ENCODE results near the gene ZNF385D. TPM values are rescaled to one million over a fixed set of nuclear protein-coding genes. Genes with fewer than 3 reads are reported as not detected.

The ZNF385D gene
- total RNA-seq, 1 experiment from 2014 or later = not detected

DNA sequence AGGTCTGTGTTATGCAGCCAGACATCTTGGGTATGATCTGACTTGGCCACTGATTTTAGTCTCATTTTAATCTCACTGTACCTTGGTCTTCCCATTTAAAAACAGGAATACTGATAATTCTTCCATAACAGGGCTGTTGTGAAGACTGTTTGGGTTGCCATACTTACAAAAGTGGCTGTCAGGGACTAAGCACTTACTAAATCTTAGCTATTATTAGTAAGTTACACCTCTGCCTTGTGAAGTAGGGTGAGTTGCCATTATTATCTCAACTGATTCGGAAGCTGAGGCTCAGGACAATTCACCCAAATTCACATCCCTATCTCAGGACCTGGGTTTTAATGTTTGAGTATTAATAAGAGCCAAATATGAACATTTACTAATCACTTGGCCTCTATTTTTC lies 12.7 kb downstream of the ZNF385D start:
- no peaks in the 10 kb centered on the region for H3K36me3 Mint-ChIP-seq (ENCODE audit: insufficient read depth, unreplicated experiment)
- DNase-seq = no peak
- Histone ChIP-seq H3K27me3 (replicated peaks; ENCODE audit: control insufficient read depth, insufficient read depth, low read length) (no peaks in the 10 kb centered on the region), H3K4me1 (no peaks in the 10 kb centered on the region), H3K9me3 (no peaks in the 10 kb centered on the region; the same call in 1 of the 2 replicates), H3K36me3 (ENCODE audit: control insufficient read depth, insufficient read depth, low read length) (no peaks in the 10 kb centered on the region), H3K4me3 (ENCODE audit: low read depth, low read length) (no peak overlapping the region)
- H3K27ac Mint-ChIP-seq (ENCODE audit: unreplicated experiment) = no peak overlapping the region
- no TSS peak for BruUV-seq (replicated peaks)
- ChIA-PET POLR2A (no interaction called here), CTCF (no interaction called here)
- no peak overlapping the region for H3K4me3 Mint-ChIP-seq (ENCODE audit: unreplicated experiment)
- TF ChIP-seq, protein P1, sequence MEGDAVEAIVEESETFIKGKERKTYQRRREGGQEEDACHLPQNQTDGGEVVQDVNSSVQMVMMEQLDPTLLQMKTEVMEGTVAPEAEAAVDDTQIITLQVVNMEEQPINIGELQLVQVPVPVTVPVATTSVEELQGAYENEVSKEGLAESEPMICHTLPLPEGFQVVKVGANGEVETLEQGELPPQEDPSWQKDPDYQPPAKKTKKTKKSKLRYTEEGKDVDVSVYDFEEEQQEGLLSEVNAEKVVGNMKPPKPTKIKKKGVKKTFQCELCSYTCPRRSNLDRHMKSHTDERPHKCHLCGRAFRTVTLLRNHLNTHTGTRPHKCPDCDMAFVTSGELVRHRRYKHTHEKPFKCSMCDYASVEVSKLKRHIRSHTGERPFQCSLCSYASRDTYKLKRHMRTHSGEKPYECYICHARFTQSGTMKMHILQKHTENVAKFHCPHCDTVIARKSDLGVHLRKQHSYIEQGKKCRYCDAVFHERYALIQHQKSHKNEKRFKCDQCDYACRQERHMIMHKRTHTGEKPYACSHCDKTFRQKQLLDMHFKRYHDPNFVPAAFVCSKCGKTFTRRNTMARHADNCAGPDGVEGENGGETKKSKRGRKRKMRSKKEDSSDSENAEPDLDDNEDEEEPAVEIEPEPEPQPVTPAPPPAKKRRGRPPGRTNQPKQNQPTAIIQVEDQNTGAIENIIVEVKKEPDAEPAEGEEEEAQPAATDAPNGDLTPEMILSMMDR (IDR thresholded peaks at IDR 0.05; ENCODE audit: insufficient read depth in 1 of 2, low read depth in 1 of 2, low read length in 1 of 2, severe bottlenecking in 1 of 2, unreplicated experiment in 1 of 2) = no peak
- no peaks in the 10 kb centered on the region for H3K9me3 Mint-ChIP-seq (ENCODE audit: unreplicated experiment)
- peaks cover 6% of the 10 kb centered on the region for H3K27me3 Mint-ChIP-seq (ENCODE audit: insufficient read depth, unreplicated experiment)
- no peaks in the 10 kb centered on the region for H3K4me1 Mint-ChIP-seq (ENCODE audit: low read depth, unreplicated experiment)
- intact Hi-C loops (cut with micrococcal nuclease; ENCODE audit: unreplicated experiment) = no loop called here

DNA sequence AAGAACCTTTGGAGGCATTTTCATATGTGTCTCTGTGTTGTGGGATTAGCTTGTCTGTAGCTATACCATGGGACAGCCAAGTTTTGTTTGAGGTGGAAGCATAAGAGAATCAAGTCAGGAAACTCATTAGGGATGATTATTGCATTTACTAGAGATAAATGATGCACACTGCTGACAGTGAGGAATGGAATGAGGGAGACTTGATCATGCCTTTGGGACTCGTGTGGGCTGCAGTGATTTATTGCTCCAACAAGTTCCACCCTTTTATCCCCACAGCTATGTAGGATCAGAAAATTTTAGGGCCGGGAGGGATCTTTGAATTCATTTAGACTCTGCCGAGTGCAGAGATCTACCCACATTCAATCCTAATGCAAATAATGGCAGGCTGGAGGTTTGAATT lies 16.3 kb downstream of the ZNF385D start:
- no peak for DNase-seq
- TF ChIP-seq, protein P1 (IDR thresholded peaks at IDR 0.05; ENCODE audit: insufficient read depth in 1 of 2, low read depth in 1 of 2, low read length in 1 of 2, severe bottlenecking in 1 of 2, unreplicated experiment in 1 of 2) = no peak
- H3K4me1 Mint-ChIP-seq (ENCODE audit: low read depth, unreplicated experiment) = no peaks in the 10 kb centered on the region
- H3K27me3 ChIP-seq (replicated peaks; ENCODE audit: control insufficient read depth, insufficient read depth, low read length) = no peaks in the 10 kb centered on the region
- CTCF ChIA-PET = no interaction called here
- no peaks in the 10 kb centered on the region for H3K9me3 Mint-ChIP-seq (ENCODE audit: unreplicated experiment)
- intact Hi-C loops (cut with micrococcal nuclease; ENCODE audit: unreplicated experiment) = no loop called here
- no peaks in the 10 kb centered on the region for H3K9me3 ChIP-seq
- no TSS peak for BruUV-seq (replicated peaks)
- H3K4me3 Mint-ChIP-seq (ENCODE audit: unreplicated experiment) = no peak overlapping the region
- peaks cover 8% of the 10 kb centered on the region for H3K27me3 Mint-ChIP-seq (ENCODE audit: insufficient read depth, unreplicated experiment)
- POLR2A ChIA-PET = no interaction called here
- no peak overlapping the region for H3K27ac Mint-ChIP-seq (ENCODE audit: unreplicated experiment)
- H3K4me1 ChIP-seq = no peaks in the 10 kb centered on the region
- no peak overlapping the region for H3K4me3 ChIP-seq (ENCODE audit: low read depth, low read length)
- no peaks in the 10 kb centered on the region for H3K36me3 Mint-ChIP-seq (ENCODE audit: insufficient read depth, unreplicated experiment)
- H3K36me3 ChIP-seq (ENCODE audit: control insufficient read depth, insufficient read depth, low read length) = no peaks in the 10 kb centered on the region

DNA sequence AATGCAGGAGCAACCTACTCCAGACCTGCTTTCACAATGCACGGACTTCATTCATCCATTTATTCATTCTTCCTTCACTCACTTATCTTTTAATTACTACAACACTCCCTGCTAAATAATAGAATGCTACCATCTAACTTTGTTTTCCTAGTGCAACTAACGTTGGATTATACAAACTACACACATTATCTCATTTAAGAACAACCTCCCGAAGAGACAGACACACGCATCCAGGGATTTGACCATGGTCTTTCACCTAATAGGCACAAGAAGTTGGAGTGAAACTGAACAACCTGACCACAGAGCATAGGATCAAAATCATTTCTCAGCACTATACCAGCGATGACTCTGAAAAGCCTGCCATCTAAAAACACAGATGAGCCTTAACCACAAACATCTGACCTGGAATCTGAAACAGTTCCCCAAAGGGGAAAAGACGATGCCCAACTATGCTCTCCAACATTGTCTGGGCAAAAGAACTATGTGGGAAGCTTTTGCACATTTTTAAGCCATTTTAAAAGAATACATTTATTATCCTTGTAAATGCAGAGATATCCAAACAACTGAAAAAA lies 21.0 kb downstream of the ZNF385D start:
- Mint-ChIP-seq H3K27ac (ENCODE audit: unreplicated experiment) (no peak overlapping the region), H3K27me3 (ENCODE audit: insufficient read depth, unreplicated experiment) (peaks cover 5% of the 10 kb centered on the region), H3K36me3 (ENCODE audit: insufficient read depth, unreplicated experiment) (no peaks in the 10 kb centered on the region), H3K4me3 (ENCODE audit: unreplicated experiment) (no peak overlapping the region), H3K4me1 (ENCODE audit: low read depth, unreplicated experiment) (no peaks in the 10 kb centered on the region), H3K9me3 (ENCODE audit: unreplicated experiment) (no peaks in the 10 kb centered on the region)
- intact Hi-C loops (cut with micrococcal nuclease; ENCODE audit: unreplicated experiment) = no loop called here
- H3K27me3 ChIP-seq (replicated peaks; ENCODE audit: control insufficient read depth, insufficient read depth, low read length) = no peaks in the 10 kb centered on the region
- TF ChIP-seq, protein P1 (IDR thresholded peaks at IDR 0.05; ENCODE audit: insufficient read depth in 1 of 2, low read depth in 1 of 2, low read length in 1 of 2, severe bottlenecking in 1 of 2, unreplicated experiment in 1 of 2) = no peak
- POLR2A ChIA-PET = no interaction called here
- no peak for DNase-seq
- no peaks in the 10 kb centered on the region for H3K9me3 ChIP-seq
- no TSS peak for BruUV-seq (replicated peaks)
- H3K4me1 ChIP-seq = no peaks in the 10 kb centered on the region
- H3K36me3 ChIP-seq (ENCODE audit: control insufficient read depth, insufficient read depth, low read length) = no peaks in the 10 kb centered on the region
- CTCF ChIA-PET = no interaction called here
- no peak overlapping the region for H3K4me3 ChIP-seq (ENCODE audit: low read depth, low read length)

Data from Caco-2 (cell line).